Liver (tissue), 9 donors: ENCODE results near the gene MRPL24. TPM values are rescaled to one million over a fixed set of nuclear protein-coding genes. Genes with fewer than 3 reads are reported as not detected.

Experiments
- DNase-seq: peaks from one replicate; pipeline ENCODE4 v3.0.0-alpha.2; 2017; ENCODE audit warnings: low spot score
- H3K27ac ChIP-seq, 2 donors: one replicate each; pipeline ENCODE4 v1.7.0; 2013; ENCODE audit warnings: inconsistent platforms in 2 of 2, low read length in 2 of 2, control low read depth in 1 of 2, low read depth in 1 of 2, mild to moderate bottlenecking in 1 of 2
- H3K27me3 ChIP-seq, 4 donors: one replicate each; pipeline versions ENCODE4 v1.6.1 to v1.7.0; 2013; ENCODE audit warnings: low read length in 3 of 4, inconsistent platforms in 1 of 4, mild to moderate bottlenecking in 1 of 4, moderate library complexity in 1 of 4; ENCODE audit not compliant: control insufficient read depth in 4 of 4, insufficient read depth in 4 of 4
- H3K36me3 ChIP-seq, 4 donors: one replicate each; pipeline versions ENCODE4 v1.6.1 to v1.7.0; 2013; ENCODE audit warnings: low read length in 3 of 4, mild to moderate bottlenecking in 3 of 4, low read depth in 1 of 4, moderate library complexity in 1 of 4; ENCODE audit not compliant: control insufficient read depth in 4 of 4, insufficient read depth in 3 of 4
- H3K4me1 ChIP-seq, 4 donors: one replicate each; pipeline versions ENCODE4 v1.6.1 to v1.7.0; 2013; ENCODE audit warnings: low read length in 3 of 4, mild to moderate bottlenecking in 3 of 4, moderate library complexity in 1 of 4; ENCODE audit not compliant: control insufficient read depth in 4 of 4, insufficient read depth in 4 of 4
- H3K4me3 ChIP-seq, 3 donors: one replicate each; pipeline versions ENCODE4 v1.6.1 to v1.7.0; 2013; ENCODE audit warnings: low read length in 3 of 3, control low read depth in 1 of 3, low read depth in 1 of 3, mild to moderate bottlenecking in 1 of 3
- H3K9ac ChIP-seq, 2 donors: one replicate each; pipeline ENCODE4 v1.7.0; 2013; ENCODE audit warnings: low read length in 2 of 2, mild to moderate bottlenecking in 2 of 2, moderate library complexity in 2 of 2, control low read depth in 1 of 2, low read depth in 1 of 2
- H3K9me3 ChIP-seq, 4 donors: one replicate each; pipeline versions ENCODE4 v1.6.1 to v1.7.0; 2013; ENCODE audit warnings: low read length in 3 of 4; ENCODE audit not compliant: control insufficient read depth in 4 of 4
- EGR1 ChIP-seq, 2 donors: IDR thresholded peaks; 2 replicates each; pipeline ENCODE4 v1.6.1; 2016 to 2018; ENCODE audit warnings: antibody characterized with exemption in 2 of 2, low read depth in 2 of 2
- FOXA1 ChIP-seq: IDR thresholded peaks from 2 replicates; pipeline ENCODE4 v1.6.1; 2016; ENCODE audit warnings: antibody characterized with exemption
- GABPA ChIP-seq, 2 donors: IDR thresholded peaks in 1 of 2; conservative IDR thresholded peaks in 1 of 2; 2 replicates each; pipeline ENCODE4 v1.6.1; 2016; ENCODE audit warnings: antibody characterized with exemption in 2 of 2, mild to moderate bottlenecking in 1 of 2, moderate library complexity in 1 of 2
- HNF4G ChIP-seq: IDR thresholded peaks from 2 replicates; pipeline ENCODE4 v1.6.1; 2016; ENCODE audit warnings: antibody characterized with exemption
- JUND ChIP-seq, 2 donors: IDR thresholded peaks; 2 replicates each; pipeline ENCODE4 v1.6.1; 2016; ENCODE audit warnings: antibody characterized with exemption in 2 of 2
- NR2F2 ChIP-seq: IDR thresholded peaks from 2 replicates; pipeline ENCODE4 v1.6.1; 2016; ENCODE audit warnings: antibody characterized with exemption
- RXRA ChIP-seq, 2 donors: IDR thresholded peaks; 2 replicates each; pipeline ENCODE4 v1.6.1; 2017 to 2018; ENCODE audit warnings: antibody characterized with exemption in 2 of 2, mild to moderate bottlenecking in 1 of 2
- TAF1 ChIP-seq: conservative IDR thresholded peaks from 2 replicates; pipeline ENCODE4 v1.6.1; 2016; ENCODE audit warnings: antibody characterized with exemption, mild to moderate bottlenecking
- YY1 ChIP-seq: IDR thresholded peaks from 2 replicates; pipeline ENCODE4 v1.6.1; 2016; ENCODE audit warnings: antibody characterized with exemption, mild to moderate bottlenecking
- WGBS: extraction: QIAGEN DNeasy Blood & Tissue Kit; methylation state at CpG from one replicate; pipeline ENCODE4 v1.1.7; 2013; 5-methylcytosine and 5-hydroxymethylcytosine counted together
- polyA plus RNA-seq, 2 donors: library from polyadenylated mRNA; stranded (reverse) in 1 of 2; unstranded in 1 of 2; fragments of 200-250 nt in 1 of 2; fragments of >200 nt in 1 of 2; fragmentation: Nextera tagmentation in 1 of 2; extraction: Ambion mirVana in 1 of 2; gene quantifications; one replicate each; pipeline versions ENCODE4 v1.2.1 to v1.2.3, GENCODE V29; 2013 to 2015
- total RNA-seq, 2 donors: library from RNA; depleted of rRNA; stranded (reverse); fragments of >200 nt; gene quantifications; one replicate each; pipeline ENCODE4 v1.2.3, GENCODE V29; 2014
- TF ChIP-seq, protein P1 (sequence below): fragments of 150-350 bp; IDR thresholded peaks from 2 replicates; pipeline ENCODE4 v1.5.1; 2017; ENCODE audit warnings: improper control_type of control experiment, low read depth, low read length; ENCODE audit not compliant: missing input control
- TF ChIP-seq, protein P2 (sequence below): IDR thresholded peaks from 2 replicates; pipeline ENCODE4 v1.6.1; 2016; ENCODE audit warnings: antibody characterized with exemption
- TF ChIP-seq, protein P3 (sequence below): IDR thresholded peaks from 2 replicates; pipeline ENCODE4 v1.6.1; 2016; ENCODE audit warnings: antibody characterized with exemption, mild to moderate bottlenecking
- donor health status: healthy.
- donor health status: healthy.
- donor health status: healthy.
- donor health status: healthy.
- donor health status: healthy.

Gene MRPL24
- total and polyA plus RNA-seq, 4 donors, result 26.2 to 123 (median 61.1) TPM

DNA sequence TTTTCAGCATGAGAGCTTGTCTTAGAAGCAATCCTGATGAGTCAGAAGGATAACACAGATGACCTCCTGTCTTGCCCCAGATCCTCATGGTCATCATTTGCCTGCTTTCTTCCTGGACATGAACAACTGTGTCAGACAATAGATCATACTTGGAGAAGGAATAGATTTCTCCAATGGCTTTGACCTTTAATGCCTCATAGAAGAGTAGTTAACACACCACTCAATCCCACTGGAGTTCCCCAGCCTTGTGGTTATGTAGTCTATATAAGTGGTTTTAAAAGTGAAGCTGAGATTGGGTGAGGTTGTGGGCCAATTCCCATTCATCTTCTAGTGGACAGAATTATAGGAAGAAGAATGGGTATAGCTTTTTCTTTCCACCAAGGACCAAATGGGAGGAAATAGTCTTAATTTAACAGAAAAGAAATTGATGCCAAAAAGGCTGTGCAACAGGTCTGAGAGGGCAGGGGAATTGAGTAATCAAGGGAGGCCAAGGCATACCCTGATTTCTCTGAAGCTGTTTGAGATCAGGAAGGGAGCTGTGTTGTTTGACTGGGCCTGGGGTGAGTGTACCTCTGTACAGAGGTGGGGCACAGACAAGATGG lies 40.8 kb upstream of the MRPL24 start:
- H3K4me1 ChIP-seq, result no peaks in the 10 kb centered on the region
- peaks cover 2 to 24% (median 16%) of the 10 kb centered on the region in 4 donors for H3K36me3 ChIP-seq
- no peak overlapping the region for H3K27ac ChIP-seq

DNA sequence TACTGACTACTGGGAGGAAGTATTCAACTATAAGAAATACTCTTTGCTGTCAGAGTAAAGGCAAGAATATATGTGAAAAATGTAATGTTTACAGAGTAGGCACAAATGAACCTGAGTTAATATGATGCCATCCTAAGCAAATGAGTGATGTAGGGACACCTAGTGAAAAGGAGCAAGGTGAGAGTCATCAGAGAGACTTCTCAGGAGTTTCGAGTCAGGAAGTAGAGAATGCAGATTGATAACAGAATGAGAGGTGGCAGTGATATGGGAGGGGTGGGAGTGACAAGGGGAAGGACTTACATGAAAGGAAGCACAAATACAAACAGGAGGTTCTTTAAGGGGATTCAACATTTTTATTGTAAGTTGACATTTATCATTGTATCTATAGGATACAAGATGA lies 36.7 kb upstream of the MRPL24 start:
- H3K27ac ChIP-seq, result no peak overlapping the region
- H3K4me1 ChIP-seq, result peaks cover 0 to 2% (median under 1%) of the 10 kb centered on the region in 4 donors

More for the DNA sequence above, 40.8 kb upstream of the MRPL24 start:
- Histone ChIP-seq H3K9me3 (no peaks in the 10 kb centered on the region), H3K27me3 (no peaks in the 10 kb centered on the region), H3K4me3 (no peak overlapping the region), H3K9ac (no peak overlapping the region)
- no peak for DNase-seq
- TF ChIP-seq, protein P1, sequence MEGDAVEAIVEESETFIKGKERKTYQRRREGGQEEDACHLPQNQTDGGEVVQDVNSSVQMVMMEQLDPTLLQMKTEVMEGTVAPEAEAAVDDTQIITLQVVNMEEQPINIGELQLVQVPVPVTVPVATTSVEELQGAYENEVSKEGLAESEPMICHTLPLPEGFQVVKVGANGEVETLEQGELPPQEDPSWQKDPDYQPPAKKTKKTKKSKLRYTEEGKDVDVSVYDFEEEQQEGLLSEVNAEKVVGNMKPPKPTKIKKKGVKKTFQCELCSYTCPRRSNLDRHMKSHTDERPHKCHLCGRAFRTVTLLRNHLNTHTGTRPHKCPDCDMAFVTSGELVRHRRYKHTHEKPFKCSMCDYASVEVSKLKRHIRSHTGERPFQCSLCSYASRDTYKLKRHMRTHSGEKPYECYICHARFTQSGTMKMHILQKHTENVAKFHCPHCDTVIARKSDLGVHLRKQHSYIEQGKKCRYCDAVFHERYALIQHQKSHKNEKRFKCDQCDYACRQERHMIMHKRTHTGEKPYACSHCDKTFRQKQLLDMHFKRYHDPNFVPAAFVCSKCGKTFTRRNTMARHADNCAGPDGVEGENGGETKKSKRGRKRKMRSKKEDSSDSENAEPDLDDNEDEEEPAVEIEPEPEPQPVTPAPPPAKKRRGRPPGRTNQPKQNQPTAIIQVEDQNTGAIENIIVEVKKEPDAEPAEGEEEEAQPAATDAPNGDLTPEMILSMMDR, result no peak
- no peak for TF ChIP-seq TAF1
- TF ChIP-seq, protein P2, sequence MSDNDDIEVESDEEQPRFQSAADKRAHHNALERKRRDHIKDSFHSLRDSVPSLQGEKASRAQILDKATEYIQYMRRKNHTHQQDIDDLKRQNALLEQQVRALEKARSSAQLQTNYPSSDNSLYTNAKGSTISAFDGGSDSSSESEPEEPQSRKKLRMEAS, result no peak
- no peak for TF ChIP-seq FOXA1
- TF ChIP-seq YY1, result no peak
- TF ChIP-seq NR2F2, result no peak
- TF ChIP-seq EGR1 (IDR thresholded peaks at IDR 0.05; ENCODE audit: low read depth in 2 of 2), result no peak
- TF ChIP-seq, protein P3, sequence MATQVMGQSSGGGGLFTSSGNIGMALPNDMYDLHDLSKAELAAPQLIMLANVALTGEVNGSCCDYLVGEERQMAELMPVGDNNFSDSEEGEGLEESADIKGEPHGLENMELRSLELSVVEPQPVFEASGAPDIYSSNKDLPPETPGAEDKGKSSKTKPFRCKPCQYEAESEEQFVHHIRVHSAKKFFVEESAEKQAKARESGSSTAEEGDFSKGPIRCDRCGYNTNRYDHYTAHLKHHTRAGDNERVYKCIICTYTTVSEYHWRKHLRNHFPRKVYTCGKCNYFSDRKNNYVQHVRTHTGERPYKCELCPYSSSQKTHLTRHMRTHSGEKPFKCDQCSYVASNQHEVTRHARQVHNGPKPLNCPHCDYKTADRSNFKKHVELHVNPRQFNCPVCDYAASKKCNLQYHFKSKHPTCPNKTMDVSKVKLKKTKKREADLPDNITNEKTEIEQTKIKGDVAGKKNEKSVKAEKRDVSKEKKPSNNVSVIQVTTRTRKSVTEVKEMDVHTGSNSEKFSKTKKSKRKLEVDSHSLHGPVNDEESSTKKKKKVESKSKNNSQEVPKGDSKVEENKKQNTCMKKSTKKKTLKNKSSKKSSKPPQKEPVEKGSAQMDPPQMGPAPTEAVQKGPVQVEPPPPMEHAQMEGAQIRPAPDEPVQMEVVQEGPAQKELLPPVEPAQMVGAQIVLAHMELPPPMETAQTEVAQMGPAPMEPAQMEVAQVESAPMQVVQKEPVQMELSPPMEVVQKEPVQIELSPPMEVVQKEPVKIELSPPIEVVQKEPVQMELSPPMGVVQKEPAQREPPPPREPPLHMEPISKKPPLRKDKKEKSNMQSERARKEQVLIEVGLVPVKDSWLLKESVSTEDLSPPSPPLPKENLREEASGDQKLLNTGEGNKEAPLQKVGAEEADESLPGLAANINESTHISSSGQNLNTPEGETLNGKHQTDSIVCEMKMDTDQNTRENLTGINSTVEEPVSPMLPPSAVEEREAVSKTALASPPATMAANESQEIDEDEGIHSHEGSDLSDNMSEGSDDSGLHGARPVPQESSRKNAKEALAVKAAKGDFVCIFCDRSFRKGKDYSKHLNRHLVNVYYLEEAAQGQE, result no peak
- TF ChIP-seq JUND (IDR thresholded peaks at IDR 0.05), result no peak
- TF ChIP-seq HNF4G, result no peak

More for the DNA sequence above, 36.7 kb upstream of the MRPL24 start:
- H3K27me3 ChIP-seq, result no peaks in the 10 kb centered on the region
- H3K9me3 ChIP-seq, result no peaks in the 10 kb centered on the region
- TF ChIP-seq RXRA (IDR thresholded peaks at IDR 0.05), result no peak
- no peak for TF ChIP-seq EGR1 (IDR thresholded peaks at IDR 0.05; ENCODE audit: low read depth in 2 of 2)
- TF ChIP-seq GABPA (IDR thresholded peaks at IDR 0.05 in 1 of 2, conservative IDR thresholded peaks at IDR 0.05 in 1 of 2), result no peak
- TF ChIP-seq, protein P1, result no peak
- TF ChIP-seq TAF1, result no peak
- TF ChIP-seq, protein P2, result no peak
- TF ChIP-seq NR2F2, result no peak
- no peak for TF ChIP-seq JUND (IDR thresholded peaks at IDR 0.05)
- TF ChIP-seq, protein P3, result no peak
- H3K4me3 ChIP-seq, result no peak overlapping the region
- no peak for DNase-seq
- H3K36me3 ChIP-seq, result peaks cover 0 to 5% (median 2%) of the 10 kb centered on the region in 4 donors
- H3K9ac ChIP-seq, result no peak overlapping the region
- 72% methylated on average over 1 of the region's 1 CpG for WGBS
